Stimulated activated CD8-positive, alpha-beta memory T cell treated with anti-CD3 and anti-CD28 coated beads, Interleukin-12 subunit alpha, Interleukin-12 subunit beta, amount 100 ng/mL, for 1 hour (primary cell): ENCODE measurements around the gene INTS11.

Experiments used
- DNase-seq: peaks from one replicate; pipeline ENCODE4 v3.0.0-alpha.2; 2020; ENCODE audit warnings: low read depth

INTS11 gene

DNA sequence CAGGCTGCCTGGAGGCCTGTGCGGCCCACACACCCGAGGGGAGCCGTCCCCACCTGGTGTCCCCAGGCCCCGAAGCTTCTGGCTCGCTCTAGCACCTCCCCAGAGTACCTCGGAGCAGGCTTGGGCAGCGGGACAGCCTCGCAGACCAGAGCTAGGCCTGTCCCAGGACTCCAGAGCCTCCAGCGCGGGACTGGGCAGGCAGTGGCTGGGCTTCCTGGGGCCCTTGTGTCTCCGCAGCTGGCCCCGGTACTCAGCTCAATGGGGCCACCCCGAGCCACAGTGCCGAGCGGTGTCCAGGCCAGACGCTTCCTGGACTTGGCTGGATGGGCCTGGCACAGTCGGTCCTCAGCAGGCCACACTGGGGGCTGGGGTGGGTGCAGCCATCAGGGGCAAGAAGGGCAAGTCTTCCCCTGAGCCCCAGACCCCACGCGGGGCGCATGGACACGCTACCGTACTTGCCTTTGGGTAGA lies 39.3 kb downstream of the INTS11 start:
- DNase-seq: no peak

DNA sequence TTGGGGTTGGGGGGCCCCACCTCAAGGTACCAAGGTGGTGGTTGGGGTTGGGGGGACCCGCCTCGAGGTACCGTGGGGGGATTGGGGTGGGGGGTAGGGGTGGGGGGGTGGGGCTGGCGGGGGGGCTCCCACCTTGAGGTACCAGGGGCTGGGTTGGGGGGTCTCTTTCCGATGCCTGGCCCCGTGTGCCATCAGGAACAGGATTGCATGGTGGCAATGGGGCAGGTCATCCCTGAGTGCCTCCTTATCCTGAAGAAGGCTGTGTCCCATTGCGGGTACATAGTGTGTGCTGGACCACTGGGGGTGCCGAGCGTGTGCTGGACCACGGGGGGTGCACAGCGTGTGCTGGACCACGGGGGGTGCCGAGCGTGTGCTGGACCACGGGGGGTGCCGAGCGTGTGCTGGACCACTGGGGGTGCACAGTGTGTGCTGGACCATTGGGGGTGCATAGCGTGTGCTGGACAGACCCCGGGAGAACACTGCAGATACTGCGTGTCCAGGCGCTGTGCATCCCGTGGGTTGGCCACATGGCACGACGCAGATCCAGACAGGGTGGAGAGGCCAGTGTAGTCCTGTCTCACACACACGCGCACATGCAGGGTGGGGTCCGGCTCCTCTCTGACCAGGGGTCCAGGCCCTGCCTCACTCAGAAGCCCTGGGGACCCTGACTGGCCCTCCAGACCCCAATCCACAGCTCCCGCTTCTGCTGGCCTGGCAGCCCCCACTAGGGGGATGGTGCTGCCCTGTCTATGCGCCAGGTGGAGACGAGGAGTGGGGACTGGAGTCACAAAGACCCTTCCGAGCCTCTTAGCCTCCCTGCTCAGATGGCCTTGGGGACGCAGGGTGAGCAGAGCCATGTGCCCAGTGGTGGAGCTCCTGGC lies 40.0 kb downstream of the INTS11 start:
- DNase-seq: no peak

DNA sequence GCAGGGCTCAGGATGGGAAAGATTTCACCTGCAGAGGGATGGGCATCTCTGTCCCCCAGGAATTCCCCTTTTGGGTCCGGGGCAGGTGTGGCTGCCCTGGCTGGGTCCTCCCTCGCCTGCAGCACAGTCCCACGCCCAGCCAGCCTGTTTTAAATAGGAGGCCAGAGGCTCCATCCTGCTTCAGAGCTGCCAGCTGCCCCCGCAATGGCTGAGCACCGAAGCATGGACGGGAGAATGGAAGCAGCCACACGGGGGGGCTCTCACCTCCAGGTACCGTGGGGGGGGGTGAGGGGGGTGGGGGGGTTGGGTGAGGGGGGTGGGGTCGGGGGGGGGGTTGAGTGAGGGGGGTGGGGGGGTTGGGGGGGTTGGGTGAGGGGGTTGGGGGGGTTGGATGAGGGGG lies 40.6 kb downstream of the INTS11 start:
- no peak for DNase-seq

DNA sequence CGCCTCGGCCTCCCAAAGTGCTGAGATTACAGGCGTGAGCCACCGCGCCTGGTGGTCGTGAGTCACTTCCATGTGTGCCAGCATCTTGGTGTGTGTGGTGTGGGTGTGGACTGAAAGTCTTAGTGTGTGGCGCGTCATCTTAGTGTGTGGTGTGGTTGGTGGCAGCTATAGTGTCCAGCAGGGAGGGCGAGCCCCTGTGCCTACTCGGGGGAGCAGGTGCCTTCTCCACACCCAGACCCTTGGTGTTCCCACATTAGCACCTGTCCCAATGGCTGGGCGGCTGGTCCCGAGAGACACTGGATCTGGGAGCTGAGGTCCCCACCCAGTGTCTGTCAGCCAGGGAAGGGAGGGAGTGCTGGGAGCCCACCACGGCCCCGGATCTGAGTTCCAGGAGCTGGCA lies 41.5 kb downstream of the INTS11 start:
- no peak for DNase-seq

DNA sequence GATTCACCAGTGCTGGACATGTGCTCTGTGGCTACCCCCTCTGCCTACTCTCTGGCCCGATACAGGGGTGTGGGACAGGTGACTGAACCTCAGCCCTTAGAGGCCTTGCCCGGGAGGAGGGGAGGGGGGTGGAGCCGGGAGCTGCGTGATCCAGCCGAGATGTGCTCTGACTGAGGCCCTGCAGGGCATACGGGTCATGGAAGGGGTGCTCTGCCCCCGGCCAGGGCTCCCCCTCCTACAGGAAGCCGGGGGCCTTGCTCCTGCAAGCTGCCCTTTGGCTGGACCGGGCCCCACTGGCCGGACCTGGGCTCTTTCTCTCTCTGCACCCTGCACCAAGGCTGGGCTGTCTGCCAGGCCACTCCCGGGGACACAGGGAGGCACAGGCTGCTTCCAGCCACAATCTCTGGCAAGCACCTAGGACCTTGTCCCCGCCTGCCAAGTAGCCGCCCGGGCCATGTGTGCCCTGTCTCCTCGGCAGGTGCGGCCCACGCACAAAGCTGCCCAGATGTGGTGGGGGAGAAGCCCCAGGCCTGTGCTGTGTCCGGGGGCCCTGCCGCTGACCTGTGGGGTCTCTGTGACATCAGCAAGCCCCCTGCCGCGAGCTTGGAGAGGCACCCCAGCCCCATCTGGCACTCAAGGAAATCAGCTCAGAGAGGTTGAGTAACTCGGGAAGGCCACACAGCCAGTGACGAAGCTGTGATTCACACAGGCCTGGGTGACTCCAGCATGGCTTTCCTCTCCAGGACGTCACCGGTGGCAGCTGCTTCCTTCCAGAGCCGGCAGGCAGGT lies 42.7 kb downstream of the INTS11 start:
- DNase-seq: no peak

DNA sequence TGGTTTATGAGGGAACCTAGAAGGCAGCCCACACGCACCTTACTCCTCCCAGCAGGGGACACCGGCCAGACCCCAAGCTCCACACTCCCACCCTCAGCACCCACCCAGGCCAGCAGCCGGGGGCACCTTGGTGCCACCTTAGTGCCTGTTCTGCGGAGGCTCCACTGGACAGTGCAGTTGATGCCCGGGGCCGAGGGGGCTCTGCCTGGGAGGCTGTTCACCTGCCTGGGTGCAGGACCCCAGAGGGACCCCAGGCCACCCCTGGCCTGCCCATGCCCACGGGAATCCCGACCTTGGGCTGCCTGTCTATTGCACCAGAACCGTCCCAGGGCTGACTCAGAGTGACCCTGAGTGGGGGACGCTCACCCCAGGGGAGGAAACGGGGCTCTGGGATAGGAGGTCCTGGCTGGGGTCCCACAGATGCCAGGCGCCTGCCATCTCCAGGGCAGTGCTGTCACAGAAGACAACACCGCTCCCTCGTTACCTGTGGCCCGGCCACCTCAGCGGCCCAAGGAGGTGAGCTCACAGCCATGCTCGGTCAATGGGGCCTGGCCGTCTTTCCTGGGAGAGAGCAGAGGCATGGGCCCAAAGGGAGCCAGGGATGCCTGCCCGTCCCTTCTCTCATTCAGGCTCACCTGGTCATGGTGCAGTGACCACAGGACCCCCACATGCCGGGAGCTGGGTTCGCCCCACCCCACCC lies 43.5 kb downstream of the INTS11 start:
- DNase-seq: no peak

DNA sequence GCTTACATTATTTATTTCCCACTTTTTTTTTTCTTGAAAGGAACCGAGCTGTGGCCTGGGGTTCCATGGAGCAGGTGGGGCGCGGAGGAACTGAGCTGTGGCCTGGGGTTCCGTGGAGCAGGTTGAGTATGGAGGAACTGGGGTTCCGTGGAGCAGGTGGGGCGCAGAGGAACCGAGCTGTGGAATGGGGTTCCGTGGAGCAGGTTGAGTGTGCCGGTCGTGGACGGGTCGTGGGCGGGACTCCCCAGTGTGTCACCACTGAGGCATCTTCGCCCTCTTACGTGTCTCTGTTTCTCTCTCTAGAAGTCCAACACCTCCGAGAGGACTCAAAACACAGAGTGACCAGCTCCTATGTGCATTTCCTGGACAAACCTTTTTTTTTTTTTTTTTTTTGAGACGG lies 45.4 kb downstream of the INTS11 start:
- DNase-seq: no peak

DNA sequence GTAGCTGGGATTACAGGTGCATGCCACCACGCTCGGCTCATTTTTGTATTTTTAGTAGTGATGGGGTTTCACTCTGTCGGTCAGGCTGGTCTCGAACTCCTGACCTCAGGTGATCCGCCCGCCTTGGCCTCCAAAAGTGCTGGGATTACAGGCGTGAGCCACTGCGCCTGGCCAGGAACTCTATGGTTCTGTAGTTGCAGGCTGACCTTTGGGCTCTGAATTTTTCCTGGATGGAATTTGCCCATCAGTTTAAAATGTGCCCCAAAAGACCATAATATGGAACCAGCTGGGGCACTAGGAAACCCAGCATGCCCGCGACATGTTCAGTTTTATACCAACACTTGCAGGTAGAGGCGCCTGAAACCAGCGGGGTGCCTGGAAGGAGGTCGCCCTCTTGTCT lies 45.8 kb downstream of the INTS11 start:
- DNase-seq: no peak

DNA sequence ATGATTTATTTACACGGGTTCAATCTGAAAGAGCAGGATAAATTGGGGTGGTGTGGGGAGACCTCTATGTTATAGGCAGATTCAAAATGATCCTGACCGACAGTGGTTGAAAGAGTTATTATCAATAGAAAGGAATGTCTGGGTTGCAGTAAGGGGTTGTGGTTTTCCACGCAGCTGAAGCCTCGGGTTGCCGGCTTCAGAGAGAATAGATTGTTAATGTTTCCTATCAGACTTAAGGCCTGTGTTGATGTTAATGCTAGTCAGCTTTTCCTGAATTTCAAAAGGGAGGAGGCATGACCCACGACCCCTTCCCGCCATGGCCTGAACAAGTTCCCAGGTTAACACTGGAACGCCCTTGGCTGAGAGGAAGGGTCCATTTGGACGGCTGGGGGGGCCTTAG lies 48.6 kb downstream of the INTS11 start:
- no peak for DNase-seq

DNA sequence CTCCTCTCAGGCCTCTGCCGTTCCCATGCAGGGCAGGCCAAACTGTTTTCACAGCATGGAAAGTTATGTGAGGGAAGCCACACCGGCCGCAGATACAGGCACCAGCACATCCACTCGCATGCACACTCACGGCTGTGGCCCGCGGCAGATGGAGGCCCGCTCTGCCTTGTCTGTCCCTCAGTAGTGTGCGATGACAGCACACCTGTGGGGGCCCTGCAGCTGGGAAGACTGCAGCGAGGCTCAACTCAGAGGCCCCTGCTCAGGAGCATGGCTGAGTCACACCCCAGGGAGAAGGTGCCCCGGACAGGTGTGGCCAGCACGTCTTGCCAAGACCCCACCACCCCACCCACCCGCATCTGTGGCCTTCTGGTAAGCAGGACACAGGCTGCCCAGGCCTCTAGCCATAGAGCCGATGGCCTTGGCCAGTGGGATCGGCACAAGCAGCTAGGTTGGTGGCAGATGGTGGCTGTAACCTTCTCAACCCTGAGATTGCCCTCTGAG lies 49.5 kb downstream of the INTS11 start:
- no peak for DNase-seq

DNA sequence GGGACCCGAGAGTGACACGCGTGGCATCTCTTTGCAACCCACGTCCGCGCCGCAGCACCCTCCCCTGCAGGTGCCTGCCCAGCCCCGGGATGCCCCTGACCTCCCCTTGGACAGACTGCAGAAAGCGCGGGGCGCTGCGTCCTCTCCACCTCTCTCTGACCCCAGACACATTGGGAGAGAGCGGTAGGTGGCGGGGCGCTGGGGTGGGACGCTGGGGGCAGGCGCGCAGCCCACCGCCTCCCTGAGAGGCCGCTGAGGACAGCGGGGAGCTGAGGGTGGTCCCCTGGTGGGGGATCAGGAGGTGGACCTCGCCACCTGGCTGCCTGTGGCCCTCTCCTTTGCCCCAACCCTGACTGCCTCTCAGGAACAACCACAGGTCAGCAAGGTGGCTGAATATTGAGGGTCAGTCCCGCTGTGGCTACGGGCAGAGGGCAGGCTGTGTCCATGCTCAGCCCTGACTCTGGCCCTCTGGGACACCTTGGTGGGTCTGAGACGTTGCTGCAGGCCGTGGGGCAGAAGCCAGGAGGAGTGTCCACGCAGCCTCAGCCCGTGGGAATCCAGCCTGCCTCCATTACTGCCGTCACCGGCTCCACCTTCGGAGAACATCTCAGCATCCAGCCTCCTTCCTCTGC lies 50.0 kb downstream of the INTS11 start:
- DNase-seq: no peak

DNA sequence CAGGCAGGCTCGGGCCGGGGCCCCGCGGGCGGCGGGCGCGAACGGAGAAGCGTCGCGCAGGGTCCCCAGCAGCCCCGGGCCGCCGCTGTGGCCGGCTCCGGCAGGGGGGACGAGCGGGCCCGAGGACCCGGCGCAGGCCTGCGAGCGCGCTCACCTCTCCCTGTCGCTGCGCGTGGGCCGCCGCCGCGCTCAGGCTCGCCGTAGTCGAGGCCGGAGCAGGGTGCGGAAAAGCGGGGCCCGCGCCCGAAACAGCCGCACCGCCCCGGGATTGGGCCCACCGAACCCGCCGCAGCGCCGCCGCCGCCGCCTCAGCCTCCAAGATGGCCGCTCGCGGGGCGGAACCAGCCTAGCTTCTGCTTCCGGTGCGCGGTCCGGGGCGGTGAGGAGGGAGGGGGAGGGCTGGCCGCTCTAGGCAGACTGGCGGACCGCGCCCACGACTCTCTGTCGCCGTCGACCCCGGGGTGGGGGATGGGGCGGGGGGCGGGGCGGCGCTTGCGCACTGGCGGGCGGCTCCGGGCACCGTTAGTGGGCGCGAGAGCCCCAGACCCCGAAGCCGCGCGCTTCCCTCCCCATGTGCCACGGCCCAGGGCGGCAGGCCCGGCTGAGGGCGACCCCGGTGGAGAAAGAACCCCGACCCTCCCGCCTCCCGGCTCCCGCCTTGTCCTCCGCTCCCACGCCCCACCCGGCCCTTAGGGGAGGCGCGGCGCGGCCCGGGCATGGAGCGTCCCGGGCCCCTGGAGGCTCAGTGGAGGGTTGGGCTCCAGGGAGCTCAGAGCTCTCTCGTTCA lies 50.8 kb downstream of the INTS11 start, which contains the start of gene UBE2J2:
TSS of gene UBE2J2 (minus strand) at position 343 of the 787 bp plus-strand sequence. CDS start 5,862 bp downstream, outside the sequence.
- DNase-seq: peak; percentile 89

DNA sequence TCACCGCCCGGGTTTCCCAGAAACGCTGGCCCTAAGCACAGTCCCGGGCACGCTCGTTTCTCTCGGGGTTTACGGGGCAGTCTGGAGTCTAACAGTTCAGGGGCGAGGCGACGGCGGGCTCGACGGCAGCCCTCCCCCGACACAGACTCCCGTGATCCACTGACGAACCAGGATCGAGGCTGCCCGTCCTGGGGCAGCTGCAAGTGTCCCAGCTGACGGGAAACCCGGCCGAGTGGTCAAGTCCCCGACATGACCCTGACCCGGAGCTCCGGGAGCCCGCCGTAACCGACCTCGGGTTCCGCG lies 51.3 kb downstream of the INTS11 start:
- no peak for DNase-seq

DNA sequence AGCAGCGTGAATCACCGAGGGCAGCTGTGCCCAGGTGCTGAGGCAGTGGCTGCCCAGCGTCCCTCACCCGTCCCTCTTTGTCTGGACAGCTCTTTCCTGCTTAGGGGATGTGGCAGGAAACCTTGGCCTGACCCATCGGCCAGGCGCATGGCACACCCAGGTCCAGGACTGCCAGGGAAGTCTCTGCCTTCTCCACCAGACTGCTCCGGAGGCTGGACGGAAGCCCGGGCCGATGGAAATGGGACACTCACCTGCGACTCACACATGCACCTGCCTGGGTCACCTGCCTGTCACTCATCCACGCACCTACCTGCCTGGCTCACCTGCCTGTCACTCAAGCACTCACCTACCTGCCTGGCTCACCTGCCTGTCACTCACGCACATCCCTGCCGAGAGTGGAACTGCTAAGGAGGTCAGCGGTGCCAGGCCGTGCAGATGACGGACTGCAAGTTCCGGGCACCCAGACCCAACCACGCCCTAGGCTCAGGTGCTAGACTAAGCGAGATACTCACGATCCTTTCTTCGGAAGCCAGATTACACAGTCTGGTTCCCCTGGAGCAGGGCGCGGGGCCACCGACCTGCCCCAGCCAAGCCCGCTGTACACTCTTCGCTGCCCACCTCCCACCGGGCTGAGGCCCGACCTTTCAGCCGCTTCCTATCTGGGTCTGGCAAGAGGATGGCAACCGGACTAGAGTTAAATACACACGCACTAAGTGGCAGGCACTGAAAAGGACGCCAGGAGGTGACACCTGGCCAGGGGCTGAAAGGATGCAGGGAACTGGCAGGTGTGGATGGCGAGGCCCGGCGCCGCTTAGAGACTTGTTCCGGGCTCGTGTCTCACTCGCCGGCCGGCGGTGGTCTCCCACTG lies 51.9 kb downstream of the INTS11 start:
- DNase-seq: no peak

DNA sequence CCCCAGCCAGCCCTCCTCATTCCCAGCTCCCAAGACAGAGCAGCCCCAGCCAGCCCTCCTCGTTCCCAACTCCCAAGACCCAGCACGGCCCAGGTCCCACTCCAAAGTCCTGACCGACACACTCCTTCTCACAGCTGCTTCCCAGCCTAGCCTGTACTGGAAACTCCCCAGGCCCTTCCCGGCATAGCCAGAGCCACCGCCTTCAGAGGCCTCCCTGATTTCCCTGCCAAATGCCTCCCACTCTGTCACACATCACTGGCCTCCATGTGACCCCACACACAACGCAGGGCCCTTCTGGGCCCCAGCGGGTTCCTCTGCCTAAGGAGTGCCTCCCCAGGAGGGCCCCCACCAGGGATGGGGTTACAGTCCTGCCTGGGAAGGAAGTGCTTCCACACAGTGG lies 53.6 kb downstream of the INTS11 start:
- no peak for DNase-seq

DNA sequence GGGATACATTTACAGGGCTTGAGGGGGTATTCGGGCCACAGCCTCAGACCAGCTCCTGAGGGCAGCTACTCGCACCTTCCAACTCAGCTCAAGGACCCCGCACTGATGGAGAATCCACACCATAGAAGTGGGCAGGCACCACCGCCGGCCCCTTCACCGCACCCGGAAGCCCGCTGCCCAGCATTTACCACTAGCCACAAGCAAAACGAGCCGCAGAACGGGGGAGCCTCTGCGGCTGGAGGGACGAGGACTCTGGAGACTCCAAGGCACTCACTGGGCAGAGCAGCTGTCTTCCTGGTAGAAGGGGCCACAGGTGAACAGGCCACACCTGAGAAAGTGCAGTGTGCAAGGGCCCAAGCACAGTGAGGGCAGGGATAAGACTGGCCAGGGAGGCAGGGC lies 56.2 kb downstream of the INTS11 start:
- no peak for DNase-seq

DNA sequence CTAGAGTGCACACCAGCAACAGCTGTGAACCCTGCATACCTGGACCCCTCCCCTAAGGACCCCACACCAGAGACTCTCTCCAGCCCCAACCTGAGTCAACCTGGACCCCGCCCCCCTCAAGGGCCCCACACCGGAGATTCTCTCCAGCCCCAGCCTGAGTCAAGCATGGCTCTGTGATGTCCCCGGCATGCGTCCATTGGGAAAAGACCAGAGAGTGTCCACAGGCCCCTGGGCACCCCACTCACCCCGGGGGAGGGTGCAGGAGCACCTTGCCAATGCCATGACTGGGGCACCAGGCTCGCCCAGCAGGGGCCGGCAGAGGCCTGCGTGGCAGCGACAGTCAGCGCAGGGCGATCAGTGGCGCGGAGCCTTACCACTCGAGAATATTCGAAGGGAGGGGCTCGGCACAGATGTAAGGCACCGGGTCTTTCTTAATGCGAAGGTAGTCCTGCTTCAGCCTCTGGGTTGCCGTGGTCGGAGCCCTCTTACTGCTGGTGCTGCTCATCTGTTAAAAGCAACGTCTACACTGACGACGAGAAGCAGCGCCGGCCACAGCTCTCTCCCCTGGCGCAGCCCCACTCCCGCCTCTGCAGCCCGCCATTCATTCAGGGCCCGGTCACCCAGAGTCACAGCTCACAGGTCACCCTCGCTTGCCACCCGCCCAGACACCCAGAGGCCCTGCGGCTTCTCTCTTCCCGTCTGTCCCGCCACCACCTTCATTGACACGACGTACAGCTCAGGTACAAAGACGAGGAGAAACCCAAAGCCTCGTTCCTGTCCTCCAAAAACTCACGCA lies 56.8 kb downstream of the INTS11 start:
- DNase-seq: no peak

DNA sequence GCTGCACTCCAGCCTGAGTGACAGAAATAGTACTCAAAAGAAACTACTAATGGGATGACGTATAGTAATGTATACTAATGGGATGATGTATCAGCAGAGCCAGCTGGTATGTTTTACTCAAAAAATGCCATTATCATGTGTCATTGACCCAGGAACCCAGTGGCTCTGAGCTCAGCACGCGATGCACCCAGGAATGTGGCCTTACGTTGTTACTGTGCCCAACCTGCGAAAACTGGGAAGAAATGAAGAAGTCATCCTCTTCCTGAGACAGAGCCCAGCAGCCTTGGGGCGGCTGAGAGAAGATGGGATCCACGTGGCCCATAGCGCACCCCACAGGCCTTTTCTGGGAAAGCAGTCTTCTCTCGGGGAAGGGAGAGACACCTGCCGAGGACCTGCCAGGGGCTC lies 59.6 kb downstream of the INTS11 start:
- no peak for DNase-seq

DNA sequence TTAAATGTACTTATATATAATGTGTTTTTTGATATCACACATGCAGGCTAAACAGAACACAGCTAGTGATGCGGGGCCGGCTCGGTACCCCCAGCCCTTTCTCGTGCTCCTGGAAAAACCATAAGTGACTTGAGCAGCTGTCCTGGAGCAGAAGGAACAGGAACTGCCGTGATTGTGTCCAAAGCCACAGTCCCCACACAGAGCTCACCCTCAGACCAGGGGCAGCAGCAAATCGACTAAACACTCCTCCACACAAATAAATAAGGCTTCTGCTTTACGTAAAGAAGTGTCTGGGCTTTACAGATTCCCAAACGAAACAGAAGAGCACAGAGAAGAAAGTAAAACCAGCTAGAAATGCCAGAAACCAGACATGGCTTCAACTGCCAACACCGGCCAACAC lies 60.4 kb downstream of the INTS11 start:
- no peak for DNase-seq
